Stimulated activated CD4-positive, alpha-beta T cell treated with anti-CD3 and anti-CD28 coated beads, Interleukin-2, amount 100 ng/mL, for 48 hours (primary cell): ENCODE results near the gene PPFIBP2.
"Not testable (repeated sequence)": the region's sequence is repeated elsewhere in the genome, so short reads cannot be mapped to it uniquely, and the experiment has no call there.

Experiments used
- DNase-seq, 2 donors: peaks; one replicate each; pipeline ENCODE4 v3.0.0-alpha.2; 2020

PPFIBP2 gene

GRCh38 chr11:7500251-7500650 is 13.5 kb upstream of the PPFIBP2 start:
- no peak for DNase-seq

- DNase-seq, result no peak
Measured at GRCh38 chr11:7501251-7501650, 12.5 kb upstream of the PPFIBP2 start.

DNA sequence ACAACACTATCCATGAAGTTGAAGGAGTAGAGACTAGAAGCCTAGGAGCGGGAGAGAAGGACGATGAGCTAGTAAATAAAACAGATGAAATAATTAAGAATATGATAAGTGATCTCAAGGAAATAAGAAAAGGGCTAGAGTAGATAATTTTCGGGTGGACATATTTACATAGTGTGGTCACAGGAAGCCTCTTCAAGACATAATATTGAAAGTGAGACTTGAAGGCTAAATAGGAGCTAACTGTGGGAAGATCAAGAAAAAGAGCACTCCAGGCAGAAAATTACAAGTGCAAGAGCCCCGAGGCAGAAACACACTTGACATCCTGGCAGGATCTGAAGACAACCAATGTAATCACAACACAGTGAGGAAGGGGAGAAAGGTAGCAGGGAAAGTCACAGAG is 11.9 kb upstream of the PPFIBP2 start:
- no peak for DNase-seq

DNA sequence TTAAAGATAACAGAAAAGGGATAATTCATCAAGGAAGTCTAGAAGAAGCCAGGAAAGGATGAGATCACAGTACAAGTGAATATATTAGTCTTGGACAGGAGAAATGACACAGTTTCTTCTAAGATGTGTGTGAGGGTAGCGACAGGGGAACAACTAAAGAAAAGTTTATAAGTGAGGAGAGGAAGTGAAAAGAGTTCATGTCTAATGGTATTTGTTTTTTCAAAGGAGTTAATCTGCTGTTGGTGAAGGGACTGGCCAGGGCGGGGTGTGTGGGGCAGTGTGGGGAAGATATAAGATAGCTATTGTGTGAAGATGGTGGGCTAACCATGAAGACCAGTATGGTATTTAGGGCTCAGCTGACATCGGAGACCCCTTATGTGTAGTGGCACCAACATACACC is 7.6 kb upstream of the PPFIBP2 start:
- no peak for DNase-seq

DNA sequence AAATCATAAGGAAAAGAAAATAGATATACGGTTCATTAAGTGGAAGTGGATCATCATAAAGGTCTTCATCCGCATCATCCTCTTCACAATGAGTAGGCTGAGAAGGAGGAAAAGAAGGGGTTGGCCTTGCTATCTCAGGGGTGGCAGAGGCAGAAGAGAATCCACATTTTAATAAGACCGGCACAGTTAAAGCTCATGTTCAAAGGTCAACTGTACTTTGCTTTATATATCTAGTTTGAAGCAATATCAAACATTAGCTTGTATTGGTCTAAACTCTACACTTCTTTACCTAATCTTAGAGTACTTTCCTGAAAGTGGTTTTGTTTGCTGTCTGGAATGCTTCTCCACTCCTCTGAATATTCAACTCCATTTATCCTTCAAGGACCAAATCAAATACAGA is 5.7 kb upstream of the PPFIBP2 start:
- DNase-seq, result no peak

GRCh38 chr11:7509966-7510365 is 3.8 kb upstream of the PPFIBP2 start:
- no peak for DNase-seq

- DNase-seq, result no peak
Measured at GRCh38 chr11:7511401-7511800, 2.4 kb upstream of the PPFIBP2 start.

GRCh38 chr11:7512525-7513233 is 1.1 kb upstream of the PPFIBP2 start:
- no peak for DNase-seq

DNA sequence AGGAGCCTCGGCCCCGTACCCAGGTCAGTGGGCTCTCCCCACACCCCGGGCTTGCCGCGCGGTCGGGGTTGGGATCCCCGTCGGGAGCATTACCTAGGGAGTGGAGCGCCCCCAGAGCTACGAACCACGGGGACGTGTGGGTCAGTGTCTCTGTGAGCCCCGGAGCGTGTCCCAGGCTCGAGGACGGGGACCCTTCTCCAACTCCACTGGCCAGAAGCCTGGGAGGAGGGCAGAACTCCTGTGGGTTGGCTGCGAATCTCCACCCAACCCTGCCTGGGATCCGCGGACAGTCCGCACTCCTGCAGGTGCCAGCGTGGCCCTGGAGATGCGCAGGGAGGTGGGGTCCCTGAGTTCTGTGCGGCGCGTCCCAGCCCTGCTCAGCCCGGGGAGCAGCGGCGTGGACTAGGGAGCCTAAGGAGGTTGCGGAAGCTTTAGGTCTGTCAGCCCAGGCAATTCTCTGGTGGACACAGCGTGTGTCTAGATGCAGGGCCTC is 346 bp downstream of the PPFIBP2 start:
- no peak for DNase-seq

DNA sequence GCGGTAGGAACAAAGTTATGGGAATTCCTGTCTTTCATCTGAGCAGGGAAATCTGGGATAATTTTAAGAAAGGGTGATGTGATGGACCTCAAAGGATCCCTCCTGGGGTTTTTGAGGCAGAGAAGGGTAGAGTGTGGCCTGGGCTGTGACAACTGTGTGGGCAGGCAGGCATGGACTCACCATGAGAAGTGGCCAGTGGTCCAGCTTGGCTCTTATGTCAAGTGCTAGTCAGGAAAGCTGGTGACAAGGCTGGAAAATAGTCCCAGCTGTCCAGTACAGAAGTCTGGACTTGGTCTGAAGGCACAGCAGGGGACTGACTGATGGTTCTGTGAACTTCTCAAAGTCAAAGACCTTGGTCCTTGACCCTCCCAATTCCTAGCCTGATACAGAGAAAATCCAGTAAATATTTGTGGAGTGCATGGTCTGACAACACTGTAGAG is 1.7 kb downstream of the PPFIBP2 start:
- no peak for DNase-seq

DNA sequence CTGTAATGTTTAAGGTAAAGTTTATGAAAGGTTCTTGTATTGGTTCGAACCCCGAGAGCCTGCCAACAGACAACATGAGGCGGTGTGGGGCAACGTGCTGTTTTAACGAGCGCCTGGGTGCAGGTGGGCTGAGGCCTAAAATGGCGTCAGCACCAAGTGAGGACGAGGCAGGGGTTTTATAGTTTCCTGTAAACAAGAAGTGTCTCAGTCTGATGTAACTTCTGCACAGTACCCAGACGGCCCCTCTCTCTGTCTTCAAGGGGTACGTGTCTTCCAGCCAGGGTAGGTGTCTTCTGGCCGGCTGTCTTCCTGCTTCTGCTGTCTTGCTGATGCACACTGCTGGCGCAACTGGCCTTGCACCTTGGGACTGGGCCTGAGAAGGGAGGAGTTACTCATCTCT is 2.7 kb downstream of the PPFIBP2 start:
- DNase-seq, result no peak

GRCh38 chr11:7517743-7518142 is 3.9 kb downstream of the PPFIBP2 start:
- not testable (repeated sequence) for DNase-seq

- no peak for DNase-seq
Measured at GRCh38 chr11:7518811-7519562, 5.2 kb downstream of the PPFIBP2 start.

DNA sequence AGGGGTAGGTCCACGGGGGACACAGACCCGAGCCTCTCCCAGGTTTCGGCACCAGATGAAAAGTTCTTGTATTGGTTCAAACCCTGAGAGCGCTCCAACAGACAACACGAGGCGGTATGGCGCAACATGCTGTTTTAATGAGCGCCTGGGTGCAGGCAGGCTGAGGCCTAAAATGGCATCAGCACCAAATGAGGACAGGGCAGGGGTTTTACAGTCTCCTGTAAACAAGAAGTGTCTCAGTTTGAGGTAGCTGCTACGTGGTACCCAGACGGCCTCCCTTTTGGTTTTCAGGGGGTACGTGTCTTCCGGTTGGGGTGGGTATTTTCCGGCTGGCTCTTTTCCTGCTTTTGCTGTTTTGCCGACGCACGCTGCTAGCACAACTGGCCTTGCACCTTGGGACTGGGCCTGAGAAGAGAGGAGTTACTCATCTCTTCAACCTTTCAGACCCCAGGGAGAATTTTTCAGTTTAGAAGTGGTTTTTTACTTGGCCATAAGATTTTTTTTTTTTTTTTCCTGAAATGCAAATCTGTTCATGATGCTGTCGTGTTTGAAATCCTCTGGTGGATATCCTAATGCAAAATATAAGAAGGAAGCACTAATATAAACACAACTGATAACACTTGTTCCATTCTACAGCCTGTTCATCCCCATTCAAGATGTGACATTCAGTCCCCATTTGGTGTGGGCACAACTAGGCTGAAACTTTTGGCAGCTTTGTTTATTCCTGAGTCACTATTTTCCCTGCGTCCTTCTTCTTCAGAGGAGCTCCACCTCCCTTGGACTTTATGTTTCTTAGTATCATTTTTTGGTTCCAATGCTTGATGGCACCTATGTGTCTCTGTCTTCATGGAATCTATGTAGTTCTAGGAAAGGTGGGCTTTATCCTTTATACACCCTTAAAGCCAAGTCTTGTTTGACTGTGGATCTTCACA is 6.5 kb downstream of the PPFIBP2 start:
- DNase-seq, result no peak

DNA sequence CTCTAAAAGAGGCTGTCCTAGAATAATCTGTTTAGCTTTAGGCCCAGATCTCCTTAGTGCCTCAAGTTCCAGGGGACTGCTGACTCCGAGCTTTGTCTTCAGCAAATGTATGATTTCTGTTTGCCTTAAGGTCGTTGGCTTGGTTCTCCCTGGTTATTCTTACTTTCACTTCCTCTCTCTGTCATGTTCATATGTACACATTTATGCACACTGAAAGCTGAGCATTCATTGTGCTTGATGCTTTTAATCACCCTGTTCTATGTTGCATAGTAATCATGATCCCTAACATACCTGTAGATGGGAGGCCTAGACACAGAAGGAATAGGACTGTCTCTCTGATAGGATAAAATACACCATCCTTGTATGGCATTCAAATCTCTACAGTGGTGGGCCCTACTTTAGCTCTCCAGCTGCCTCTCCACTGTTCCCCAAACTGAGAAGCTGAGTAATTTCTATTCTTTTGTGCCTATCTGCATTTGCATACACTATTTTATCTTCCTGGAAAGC is 7.2 kb downstream of the PPFIBP2 start:
- DNase-seq, result no peak

- DNase-seq, result no peak
Measured at GRCh38 chr11:7522121-7522520, 8.3 kb downstream of the PPFIBP2 start.

DNA sequence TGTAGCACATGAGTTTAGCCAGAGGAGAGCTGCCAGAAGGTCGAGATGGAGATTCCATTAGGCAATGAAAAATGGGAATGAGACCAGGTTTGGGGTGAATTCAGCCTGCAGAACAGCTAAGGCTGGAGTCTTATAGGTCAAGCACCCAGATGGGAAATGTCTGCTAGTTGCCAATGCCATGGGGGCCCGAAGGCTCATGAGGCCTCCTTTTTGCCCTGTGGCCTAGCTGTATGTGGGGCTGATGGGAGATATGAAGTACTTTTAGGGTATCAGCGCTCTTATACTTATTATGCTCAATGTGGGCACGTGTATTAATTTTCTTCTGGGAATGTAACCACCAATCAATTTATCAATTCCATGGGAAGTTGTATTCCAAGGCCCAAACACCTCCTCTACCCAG is 8.7 kb downstream of the PPFIBP2 start:
- DNase-seq, result no peak

DNA sequence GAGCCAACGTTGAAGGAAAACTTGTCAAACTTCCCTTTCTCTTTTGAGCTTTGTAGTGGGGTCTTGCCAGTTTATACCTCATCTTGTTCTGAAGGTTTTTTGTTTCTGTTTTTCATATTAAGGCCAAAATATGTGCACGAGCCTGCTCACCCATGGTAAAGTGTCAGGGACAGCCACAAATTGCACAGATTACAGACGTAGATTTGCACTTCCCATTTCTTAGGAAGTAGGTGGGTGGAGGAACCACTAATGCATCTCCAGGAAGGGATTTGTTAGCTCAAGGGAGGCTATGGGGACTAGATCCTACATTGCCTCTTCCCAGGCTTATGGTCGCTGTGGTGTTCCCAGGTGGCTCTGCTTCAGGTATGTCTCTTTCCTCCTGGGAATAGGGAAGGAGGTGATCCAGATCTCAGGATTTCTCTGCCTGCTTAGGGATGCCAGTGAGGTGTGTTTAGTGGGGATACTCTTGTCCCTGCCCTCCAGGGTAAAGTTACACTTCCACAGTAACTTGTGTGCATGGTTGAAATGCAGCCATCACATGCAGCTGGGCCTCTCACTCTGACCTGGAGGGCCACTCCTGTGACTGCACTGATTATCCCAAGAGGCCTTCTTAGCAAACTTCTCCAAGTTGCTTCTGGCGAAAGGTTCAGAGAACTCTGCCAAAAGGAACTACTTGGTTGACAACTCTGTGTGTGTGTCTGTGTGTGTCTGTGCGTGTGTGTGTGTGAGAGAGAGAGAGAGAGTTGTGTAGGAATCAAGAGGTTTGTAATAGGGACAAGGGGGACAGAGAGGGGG is 9.8 kb downstream of the PPFIBP2 start:
- no peak for DNase-seq

GRCh38 chr11:7524462-7525235 is 10.8 kb downstream of the PPFIBP2 start:
- no peak for DNase-seq

DNA sequence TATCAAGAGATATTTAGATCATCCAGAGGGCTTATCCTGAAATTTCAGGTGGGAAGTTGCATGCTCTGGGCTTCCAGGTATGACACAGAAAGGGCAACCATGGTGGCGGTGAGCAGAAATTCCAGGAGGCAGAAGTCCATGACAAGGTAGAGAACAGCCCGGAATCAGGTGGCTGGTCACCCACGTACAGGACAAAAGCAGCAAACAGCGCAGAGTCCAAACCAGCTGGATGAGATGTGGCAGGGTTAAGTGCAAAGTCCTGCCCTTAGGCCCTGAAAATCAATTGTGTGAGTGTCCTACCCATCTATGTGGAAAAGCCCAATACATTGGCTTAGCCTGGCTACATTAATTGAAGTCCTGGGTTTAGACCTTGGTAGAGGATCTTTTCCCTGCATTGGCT is 11.6 kb downstream of the PPFIBP2 start:
- DNase-seq, result no peak

DNA sequence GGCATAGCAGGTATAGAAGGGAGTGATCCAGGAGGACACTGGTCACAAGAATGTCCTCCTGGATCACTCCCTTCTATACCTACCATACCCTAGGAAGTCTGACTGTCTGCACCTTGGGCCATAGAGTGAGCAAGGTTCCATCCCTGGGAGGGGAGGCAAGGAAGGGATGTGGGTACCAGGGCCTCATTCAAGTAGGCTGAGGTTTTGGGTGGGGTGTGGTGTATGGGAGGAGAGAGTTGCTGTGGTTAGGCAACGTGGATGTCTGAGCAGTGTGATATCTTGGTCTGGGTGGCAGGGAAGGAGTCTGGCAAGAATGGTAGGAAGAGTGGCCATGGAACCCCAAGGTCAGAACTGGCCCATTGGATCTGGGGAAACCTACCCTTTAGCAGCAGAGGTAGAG is 13.2 kb downstream of the PPFIBP2 start:
- DNase-seq, result no peak
